ENCODE results near the gene KLHL26.

Gene KLHL26

DNA sequence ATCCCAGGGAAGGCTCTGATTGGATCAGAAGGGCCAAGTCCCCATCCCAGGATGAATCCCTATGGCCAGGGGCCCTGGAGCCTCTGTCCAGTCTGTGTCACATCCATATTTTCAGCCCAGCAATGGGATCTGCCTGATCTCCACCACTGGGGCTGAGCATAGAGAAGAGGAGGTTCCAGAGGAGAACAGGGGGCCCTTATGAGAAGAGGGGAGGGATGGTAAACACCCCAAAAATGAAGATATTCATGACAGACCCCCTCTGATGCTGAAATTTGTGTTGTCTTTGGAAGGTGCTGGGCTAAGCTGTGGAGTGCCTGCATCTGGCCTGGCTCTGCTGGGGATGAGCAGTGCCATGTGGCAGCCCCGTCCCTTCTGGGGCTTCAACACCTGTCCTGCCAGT, 14.5 kb downstream of the KLHL26 start:
- Histone ChIP-seq H3K4me3 (ENCODE audit: low read depth in 1 of 2, low read length in 1 of 2) (no peak overlapping the region), H3K27me3 (peaks cover 19% of the 10 kb centered on the region), H3K27ac (no peak overlapping the region), H3K36me3 (peaks cover 4% of the 10 kb centered on the region), H3K4me1 (ENCODE audit: control insufficient read depth in 1 of 2, insufficient read depth in 1 of 2, low read depth in 1 of 2, low read length in 1 of 2) (peaks cover 9 to 11% of the 10 kb centered on the region in 2 experiments), H3K9me3 (no peaks in the 10 kb centered on the region)
- no peak for TF ChIP-seq CTCF (IDR thresholded peaks at IDR 0.05)

GRCh38 chr19:18651733-18652132, 14.9 kb downstream of the KLHL26 start:
- Histone ChIP-seq H3K9me3 (no peaks in the 10 kb centered on the region), H3K4me3 (ENCODE audit: low read depth in 1 of 2, low read length in 1 of 2) (no peak overlapping the region), H3K36me3 (peaks cover 4% of the 10 kb centered on the region), H3K4me1 (ENCODE audit: control insufficient read depth in 1 of 2, insufficient read depth in 1 of 2, low read depth in 1 of 2, low read length in 1 of 2) (peaks cover 9 to 11% of the 10 kb centered on the region in 2 experiments), H3K27ac (no peak overlapping the region), H3K27me3 (peaks cover 19% of the 10 kb centered on the region)
- no peak for TF ChIP-seq CTCF (IDR thresholded peaks at IDR 0.05)

DNA sequence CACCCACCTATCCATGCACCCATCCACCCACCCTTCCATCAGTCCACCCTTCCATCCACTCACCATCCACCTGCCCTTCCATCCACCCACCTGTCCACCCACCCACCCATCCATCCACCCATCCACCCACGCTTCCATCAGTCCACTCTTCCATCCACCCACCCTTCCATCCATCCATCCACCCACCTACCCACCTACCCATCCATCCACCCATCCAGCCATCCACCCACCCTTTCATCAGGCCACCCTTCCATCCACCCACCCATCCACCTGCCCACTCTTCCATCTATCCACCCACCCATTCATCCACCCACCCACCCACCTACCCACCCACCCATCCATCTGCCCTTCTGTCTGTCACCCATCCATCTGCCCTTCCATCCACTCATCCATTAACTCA, 17.0 kb downstream of the KLHL26 start:
- no peak for TF ChIP-seq CTCF (IDR thresholded peaks at IDR 0.05)
- no peak overlapping the region for H3K4me3 ChIP-seq (ENCODE audit: low read depth in 1 of 2, low read length in 1 of 2)
- no peak overlapping the region for H3K27ac ChIP-seq
- peaks cover 15% of the 10 kb centered on the region for H3K27me3 ChIP-seq
- H3K4me1 ChIP-seq (ENCODE audit: control insufficient read depth in 1 of 2, insufficient read depth in 1 of 2, low read depth in 1 of 2, low read length in 1 of 2), result peaks cover 9 to 10% of the 10 kb centered on the region in 2 experiments
- no peaks in the 10 kb centered on the region for H3K9me3 ChIP-seq
- H3K36me3 ChIP-seq, result peaks cover 4% of the 10 kb centered on the region

GRCh38 chr19:18654469-18654868, 17.6 kb downstream of the KLHL26 start:
- Histone ChIP-seq H3K9me3 (no peaks in the 10 kb centered on the region), H3K4me1 (ENCODE audit: control insufficient read depth in 1 of 2, insufficient read depth in 1 of 2, low read depth in 1 of 2, low read length in 1 of 2) (peaks cover 4% of the 10 kb centered on the region in 2 experiments), H3K27ac (no peak overlapping the region), H3K27me3 (peaks cover 15% of the 10 kb centered on the region), H3K36me3 (peaks cover 4% of the 10 kb centered on the region), H3K4me3 (ENCODE audit: low read depth in 1 of 2, low read length in 1 of 2) (no peak overlapping the region)
- no peak for TF ChIP-seq CTCF (IDR thresholded peaks at IDR 0.05)

DNA sequence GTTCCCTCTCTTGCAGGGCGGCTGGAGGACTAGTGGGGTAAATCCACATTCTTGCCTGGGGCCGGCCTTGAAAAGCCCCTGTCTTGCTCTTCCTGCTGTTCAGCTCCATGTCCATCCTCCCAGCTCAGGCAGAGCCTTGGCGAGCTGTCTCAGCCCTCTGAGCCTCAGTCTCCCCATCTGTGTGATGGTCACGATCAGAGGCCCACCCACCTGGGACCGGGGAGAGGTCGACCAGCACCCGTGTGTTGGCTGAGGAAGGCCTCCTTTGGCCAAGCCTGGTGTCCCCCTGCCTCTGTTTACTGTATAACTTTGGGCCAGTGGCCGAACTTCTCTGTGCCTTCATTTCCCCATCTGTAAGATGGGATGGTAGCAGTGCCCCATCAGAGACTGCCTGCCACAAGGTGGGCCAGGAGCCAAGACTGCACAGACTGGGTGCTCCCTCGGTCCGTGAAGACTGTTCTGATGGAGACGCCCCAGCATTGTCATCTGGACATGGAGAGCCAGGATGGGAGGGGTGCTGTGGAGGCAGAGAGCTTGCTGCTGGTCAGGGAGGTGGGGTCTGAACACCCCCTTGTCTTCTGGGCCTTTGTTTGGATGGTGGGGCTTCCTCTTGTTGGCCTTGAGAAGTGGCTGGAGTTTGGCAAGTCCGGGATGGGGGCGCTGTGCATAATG, 18.5 kb downstream of the KLHL26 start:
- no peak overlapping the region for H3K27ac ChIP-seq
- peaks cover 4% of the 10 kb centered on the region for H3K36me3 ChIP-seq
- TF ChIP-seq CTCF (IDR thresholded peaks at IDR 0.05), result no peak
- H3K4me3 ChIP-seq (ENCODE audit: low read depth in 1 of 2, low read length in 1 of 2), result no peak overlapping the region
- H3K4me1 ChIP-seq (ENCODE audit: control insufficient read depth in 1 of 2, insufficient read depth in 1 of 2, low read depth in 1 of 2, low read length in 1 of 2), result no peaks in the 10 kb centered on the region
- H3K27me3 ChIP-seq, result peaks cover 8% of the 10 kb centered on the region
- no peaks in the 10 kb centered on the region for H3K9me3 ChIP-seq
